NCI-H226 (cell line): ENCODE data around the gene CXCL1.
"Not testable (repeated sequence)": the region's sequence is repeated elsewhere in the genome, so short reads cannot be mapped to it uniquely, and the experiment has no call there.

Source experiments
- DNase-seq: peaks from one replicate; pipeline ENCODE4 v3.0.0-alpha.2; 2015

CXCL1 gene

DNA sequence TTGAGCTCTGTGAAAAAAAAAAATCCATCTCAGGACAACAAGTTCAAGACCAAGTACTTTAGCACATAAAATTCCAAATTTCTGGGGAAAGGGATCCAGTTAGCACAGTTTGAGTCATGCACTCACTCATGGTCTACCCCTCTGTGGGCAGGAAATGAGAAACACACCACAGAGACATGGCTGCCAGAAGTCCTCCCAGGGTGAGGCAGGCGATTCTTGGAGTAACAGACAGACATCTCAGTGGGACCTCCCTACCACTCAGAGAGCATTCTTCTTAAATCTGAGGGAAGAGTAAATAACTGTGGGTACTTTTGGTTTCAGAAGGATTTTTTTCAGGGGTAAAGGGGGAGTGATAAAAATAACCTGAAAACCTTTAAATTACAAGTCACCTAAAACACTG is 14.1 kb downstream of the CXCL1 start:
- peak; percentile 63 for DNase-seq

DNA sequence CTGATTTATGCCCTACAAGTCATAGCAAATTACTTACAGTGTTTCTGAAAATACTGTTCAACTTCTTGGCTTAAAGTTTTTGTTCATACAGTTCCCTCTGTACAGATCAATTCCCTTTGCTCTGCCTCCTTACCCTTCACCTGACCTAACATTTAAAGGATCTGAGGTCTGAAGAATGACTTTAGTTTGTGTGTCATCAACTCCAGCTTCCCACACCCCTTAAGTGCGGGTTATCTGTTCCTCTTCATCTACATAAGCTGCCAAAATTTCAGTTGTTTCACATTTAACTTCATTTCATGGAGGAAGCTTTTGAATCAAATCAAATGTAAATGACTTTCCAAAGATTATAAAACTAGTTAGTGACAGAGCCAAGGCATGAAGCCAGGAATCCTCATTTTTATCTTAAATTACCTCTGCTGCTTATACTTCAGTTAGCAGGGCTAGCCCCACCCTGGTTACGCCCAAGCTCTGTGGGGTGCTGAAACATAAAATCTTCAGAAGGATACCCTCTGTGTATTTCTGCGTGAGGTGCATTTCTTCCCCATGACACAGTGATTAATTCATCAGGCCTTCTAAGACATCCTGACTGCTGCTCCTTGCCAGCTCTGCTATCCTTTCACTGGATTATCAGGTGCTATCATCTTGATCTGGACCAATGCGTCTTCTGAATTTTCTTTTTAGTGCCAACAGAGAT is 16.5 kb downstream of the CXCL1 start:
- DNase-seq = peak; percentile 75

DNA sequence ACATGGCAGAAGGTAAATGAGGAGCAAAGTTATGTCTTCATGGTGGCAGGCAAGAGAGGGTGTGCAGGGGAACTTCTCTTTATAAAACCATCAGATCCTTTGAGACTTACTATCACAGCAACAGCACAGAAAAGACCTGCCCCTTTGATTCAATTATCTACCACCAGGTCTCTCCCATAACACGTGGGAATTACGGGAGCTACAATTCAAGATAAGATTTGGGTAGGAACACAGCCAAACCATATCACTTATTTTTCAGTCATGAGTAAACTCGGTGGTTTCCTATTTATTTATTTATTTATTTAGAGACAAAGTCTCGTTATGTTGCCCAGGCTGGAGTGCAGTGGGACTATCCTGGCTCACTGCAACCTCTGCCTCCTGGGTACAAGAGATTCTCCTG is 22.1 kb downstream of the CXCL1 start:
- DNase-seq = peak; percentile 70

DNA sequence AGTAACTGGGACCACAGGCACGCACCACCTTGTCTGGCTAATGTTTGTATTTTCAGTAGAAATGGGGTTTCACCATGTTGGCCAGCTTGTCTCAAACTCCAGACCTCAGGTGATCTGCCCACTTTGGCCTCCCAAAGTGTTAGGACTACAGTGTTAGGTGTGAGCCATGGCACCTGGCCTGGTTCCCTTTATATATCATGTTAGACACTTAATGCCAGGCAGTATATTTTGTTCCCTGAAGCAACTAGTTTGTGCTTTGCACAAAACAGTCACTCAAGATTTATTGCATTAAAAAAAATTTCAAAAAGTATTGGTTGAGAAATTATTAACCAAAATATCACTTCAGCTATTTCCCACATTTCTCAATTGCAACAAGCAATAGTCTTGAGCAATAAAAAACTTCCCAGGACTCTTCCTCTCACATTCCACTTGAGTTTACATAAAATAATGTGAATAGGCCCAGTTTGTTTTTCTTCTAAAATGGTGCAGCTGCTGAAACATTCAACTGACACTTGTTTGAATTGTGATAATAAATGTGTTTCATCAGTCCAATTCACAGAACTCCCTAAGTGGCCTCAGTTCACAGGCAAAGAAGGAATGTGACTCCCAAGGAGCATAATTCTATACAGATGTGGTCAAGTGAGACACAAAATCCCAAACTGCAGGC is 22.7 kb downstream of the CXCL1 start:
- peak; percentile 50 for DNase-seq

DNA sequence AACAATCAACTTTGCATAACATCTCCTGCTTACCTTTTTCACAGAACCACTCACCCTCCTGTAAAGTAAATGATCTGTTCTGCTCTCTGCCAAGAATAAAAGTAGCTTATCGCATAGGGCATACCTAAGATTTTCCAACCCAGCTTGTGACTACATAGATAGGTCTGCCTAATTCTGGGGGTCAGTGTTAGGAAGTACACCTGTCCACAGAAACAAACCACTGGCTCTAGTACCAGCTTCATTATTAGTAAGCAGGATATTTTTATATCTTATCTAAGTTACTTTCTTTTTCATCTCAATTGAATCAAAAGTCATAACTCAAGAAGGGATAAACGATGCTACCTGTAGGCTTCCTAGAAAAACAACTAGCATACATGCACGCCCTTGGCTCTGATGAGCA is 23.8 kb downstream of the CXCL1 start:
- no peak for DNase-seq

DNA sequence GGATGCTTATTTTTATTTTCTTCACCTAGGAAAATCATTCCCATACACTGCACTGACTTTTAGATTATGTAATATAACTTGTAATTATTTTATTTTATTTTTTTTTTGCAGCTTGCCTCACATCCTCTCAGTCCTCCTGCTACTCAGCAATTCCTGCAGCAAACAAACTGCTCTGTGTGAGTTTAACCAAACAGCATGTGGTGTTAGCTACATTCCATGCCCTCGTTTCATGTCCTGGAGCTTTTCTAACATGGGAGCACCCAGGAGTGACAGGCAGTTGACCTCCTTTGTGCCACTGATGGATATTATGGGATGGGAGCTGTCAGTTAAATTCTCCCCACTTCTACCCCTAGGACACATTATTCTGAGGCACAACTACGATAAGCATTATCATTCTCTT is 24.8 kb downstream of the CXCL1 start:
- DNase-seq = no peak

DNA sequence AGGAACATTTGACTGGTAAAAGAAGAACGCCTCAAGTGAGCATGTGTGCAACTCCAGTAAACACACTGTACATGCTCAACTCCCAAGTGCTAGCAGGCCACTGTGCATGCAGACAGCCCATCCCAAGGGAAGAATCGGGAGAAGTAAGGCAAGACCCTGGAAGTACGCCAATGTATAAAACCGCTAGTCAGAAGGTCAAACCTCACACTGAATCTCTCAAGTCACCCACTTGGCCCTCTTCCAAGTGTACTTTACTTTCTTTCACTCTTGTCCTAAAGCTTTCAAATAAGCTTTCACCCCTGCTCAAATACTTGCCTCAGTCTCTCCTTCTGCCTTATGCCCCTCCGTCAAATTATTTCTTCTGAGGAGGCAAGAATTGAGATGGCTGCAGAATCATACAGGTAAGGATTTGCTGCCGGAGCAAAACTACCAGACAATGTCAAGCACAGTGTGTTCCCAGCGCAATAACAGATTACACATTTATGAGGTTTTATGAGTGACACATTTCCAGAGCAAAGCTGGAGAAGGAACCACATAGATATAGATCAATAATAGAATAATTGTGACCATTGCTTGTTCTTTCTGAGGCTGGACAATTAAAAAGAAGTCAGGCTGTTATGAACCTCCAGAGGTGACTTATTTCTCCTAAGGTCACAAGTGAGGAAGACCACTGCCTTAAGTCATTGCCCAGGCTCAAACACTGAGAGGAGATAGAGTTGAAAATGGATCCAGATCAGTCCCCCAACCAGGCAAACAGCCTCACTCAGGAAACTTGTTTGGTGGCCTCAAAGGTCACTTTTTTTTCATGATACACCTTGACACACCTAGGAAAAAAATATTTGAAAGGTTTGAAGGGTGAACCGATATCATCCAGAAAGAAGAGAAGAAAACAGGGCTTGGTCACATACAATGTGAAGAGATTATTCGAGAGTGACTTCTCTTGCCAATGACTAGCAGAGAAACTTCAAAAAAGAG is 26.3 kb downstream of the CXCL1 start:
- DNase-seq = no peak

DNA sequence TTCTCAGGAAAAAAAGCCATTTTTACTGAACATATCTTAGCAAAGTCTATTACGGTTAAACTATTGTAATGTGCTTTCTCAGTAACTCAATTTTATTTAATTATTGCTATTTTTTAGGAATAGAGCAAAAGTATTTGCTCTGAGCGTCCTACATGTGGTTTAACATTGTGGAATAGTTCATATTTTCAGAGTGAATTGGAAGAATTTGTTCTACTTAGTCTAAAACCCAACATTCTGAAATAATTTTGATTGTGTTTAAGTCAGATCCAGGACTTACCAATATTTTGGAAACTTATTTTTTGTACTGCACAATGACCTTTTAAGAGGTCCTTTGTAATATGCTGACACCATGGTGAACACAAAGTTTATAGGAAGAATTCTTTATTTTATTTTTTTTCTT is 27.2 kb downstream of the CXCL1 start:
- DNase-seq = no peak

DNA sequence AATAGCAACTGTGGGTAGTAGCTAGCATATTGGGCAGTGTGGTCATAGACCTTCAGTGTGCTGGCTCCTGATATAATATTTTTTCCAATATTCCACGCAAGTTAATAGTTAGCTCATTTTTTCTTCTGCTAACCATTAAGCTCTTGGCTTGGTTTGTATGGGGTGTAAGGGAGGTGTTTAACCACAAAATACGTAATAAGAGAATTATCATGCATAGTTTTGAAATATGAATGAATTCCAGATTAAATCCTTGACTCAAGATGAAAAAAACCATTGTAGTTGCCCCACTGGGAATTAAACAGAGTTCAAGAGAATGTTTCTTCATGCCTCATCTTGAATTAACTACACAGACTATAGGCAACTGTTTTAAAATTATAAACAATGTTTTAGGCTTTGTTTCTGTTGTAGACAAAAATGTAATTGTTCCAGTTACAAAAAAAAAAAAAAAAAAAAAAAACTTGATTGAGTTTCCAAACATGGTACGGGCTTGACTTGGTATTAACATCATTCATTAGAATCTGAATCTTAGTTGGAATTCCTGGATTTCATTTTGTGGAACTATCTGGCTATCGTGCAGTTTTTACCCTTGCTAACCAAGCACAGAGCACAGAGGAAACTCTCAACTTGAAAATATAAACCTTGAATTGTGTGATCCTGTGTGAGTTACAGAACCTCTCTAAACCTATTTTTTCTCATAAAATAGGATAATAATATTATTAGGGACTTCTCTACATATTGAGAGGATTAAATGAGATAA is 28.4 kb downstream of the CXCL1 start:
- DNase-seq = peak; percentile 55

DNA sequence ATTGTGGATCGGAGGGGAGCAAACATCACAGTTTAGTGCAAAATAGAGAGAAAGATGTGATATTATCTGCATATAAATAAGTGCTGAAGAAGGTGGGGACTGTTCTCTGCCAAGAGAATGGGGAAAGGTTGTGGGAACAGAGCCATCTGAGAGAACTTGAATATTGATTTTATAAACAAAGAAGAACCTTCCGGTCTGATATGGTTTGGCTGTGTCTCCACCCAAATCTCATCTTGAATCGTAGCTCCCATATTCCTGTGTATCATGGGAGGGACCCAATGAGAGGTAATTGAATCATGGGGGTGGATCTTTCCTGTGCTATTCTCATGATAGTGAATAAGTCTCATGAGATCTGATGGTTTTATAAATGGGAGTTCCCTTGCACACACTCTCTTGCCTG is 30.1 kb downstream of the CXCL1 start:
- not testable (repeated sequence) for DNase-seq

DNA sequence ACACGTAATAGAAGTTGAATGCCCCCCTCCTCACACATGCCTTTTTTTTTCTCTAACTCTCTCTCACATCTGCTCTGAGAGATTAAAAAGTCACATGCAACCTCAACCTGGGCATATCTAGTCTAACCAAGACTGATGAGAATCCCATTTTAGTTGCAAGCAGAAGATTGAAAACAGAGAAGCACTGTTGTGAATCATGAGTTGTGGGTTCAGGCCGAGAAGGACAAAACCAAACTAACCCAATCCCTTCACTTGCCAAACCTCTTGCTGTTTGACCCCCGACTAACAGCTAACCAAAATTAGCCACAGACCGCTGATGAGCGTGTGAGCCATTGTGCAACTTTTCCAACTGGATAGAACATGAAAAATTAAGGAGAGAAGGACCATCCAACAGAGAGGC is 31.8 kb downstream of the CXCL1 start:
- DNase-seq = no peak

DNA sequence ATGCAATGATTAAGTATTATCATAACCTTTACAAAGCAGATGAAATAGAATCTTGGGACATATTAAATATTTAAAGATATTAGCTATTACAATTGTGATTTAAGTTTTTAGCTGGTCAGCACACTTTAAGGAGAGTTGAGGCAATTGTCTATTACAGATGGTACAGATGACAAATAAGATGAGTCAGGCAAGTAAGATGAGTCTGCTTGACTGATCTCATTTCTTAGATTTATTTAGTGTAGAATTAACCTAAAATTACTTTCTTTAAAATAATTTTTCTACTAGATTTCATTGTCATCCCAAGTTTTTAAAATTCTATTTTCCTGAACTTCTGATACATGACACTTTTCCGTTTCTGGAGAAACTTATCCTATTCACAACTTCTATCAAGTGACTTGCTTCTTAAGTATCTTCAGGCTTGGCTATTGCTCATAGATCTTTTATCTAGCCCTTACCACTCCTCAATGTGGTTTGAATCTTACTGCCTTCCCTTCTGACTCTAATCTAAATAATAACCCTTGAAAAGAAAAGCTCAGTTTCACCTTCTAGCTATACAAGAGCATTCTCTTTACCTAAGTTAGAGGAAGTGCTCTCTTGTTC is 32.9 kb downstream of the CXCL1 start:
- DNase-seq = peak; percentile 43

DNA sequence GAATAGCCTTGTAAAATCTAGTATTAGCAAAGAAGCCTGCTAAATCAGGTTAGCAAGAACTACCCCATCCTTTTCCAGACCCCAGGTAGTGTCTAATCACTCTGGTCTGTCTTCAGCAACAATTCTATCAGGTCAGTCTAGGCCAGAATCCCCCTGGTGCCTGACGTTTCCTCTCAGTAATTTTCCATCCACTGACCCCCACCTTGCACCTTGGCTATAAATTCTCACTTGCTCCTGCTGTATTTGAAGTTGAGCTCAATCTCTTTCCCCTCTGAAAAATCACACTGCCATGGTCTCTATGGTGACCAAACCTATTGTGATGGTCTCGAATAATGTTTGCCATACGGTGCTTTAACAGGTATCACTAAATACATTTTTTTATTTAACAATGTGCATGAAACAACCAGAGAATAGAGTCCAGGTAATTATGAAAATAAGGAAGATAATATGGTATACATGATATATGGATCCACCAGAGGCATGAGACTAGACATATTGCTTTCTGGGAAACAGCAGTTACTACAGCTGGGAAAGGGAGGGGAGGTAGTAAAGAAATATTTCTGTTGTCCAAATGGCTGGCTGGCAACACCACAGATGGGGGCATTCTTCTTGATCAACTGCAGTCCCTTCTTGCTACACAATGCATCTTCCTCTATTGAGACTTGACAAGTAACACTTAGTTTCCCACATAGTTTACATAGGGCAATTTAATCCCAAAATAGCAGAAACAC is 33.8 kb downstream of the CXCL1 start:
- no peak for DNase-seq

DNA sequence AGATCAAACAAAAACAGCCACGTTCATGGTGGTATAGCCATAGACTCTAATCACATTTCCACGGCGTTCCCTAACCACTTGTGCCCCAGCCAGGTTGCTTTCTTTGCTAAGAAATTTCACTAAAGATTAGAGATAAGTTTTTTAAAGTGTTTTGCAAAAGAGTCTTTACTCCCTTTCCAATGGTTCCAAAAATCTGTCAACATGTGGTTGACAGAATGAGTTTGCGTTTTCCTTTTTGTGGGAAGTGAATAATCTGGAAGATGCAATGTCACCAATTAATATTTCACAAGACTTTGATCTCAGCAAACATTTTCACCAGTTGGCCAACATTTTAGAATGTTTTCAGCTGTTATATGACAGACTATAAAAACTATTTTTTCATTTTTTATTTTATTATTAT is 35.3 kb downstream of the CXCL1 start:
- DNase-seq = peak; percentile 68

DNA sequence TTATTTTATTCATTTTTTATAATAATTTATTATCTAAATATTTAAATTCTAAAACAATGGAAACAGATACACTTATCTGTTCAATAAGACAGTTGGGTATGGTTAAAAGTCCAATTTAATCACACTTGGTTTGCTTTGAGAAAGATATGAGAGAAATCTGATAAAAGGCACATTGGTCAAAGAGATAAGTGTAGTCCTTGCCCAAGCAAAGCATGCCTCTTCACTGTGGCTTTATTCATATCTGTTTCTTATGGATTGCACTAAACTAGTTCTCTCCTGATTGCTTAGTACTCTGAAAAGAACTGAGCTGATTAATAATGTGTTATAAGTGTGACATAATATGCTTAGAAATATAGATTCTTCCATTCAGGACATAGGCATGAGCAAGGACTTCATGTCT is 39.8 kb downstream of the CXCL1 start:
- DNase-seq = no peak

DNA sequence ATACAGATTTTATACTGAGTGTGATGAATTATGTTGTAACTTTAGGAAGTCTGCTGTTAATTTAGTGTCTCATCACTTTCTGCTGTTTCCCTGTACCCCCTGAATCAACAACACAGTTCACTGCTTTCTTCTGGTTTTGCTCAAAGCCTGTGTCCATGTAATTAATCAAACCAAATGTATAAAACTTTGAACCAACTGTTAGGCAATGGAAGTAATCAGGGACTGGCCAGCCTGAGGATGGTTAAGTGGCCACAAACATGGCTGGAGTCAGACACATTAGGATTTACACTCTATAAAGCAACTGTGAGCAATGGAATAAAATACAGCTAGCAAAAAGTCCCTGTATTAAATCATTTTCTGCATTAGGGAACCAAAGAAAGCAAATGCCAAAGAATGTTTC is 42.6 kb downstream of the CXCL1 start:
- DNase-seq = no peak

DNA sequence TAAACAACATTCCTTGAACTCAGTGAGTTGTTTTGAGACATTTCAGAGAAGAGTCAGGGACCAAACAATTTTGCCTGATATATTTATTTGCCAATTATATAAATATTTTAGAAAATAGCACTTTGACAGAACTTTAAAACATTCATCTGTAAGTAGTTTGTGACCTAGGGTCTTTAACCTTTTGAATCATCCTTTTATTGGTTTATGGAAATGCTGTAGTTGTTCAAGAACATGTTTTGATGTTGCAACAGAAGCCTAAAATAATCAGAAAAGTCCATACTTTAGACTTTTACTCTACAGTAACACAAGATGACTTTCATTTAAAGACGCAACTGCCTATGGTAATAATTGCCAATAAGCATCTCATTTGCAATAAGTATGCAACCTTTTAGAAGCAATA is 43.0 kb downstream of the CXCL1 start:
- no peak for DNase-seq

DNA sequence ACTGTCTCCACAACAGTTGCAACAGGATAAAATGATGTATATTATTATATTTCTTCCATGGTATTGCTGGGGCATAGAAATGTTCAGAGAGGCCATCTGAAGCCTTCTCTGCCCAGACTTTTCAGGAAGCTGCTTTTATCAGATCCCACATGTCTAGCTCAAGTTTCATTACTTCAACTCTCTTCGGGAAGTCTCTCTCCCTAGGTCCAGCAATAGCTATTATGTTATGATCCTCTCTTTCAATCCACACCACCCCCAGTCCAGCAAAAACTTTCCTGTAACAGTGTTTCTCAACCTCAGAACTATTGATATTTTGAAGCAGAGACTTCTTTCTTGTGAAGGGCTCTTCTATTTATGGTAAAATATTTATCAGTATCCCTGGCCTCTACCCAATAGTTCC is 44.9 kb downstream of the CXCL1 start:
- DNase-seq = no peak

DNA sequence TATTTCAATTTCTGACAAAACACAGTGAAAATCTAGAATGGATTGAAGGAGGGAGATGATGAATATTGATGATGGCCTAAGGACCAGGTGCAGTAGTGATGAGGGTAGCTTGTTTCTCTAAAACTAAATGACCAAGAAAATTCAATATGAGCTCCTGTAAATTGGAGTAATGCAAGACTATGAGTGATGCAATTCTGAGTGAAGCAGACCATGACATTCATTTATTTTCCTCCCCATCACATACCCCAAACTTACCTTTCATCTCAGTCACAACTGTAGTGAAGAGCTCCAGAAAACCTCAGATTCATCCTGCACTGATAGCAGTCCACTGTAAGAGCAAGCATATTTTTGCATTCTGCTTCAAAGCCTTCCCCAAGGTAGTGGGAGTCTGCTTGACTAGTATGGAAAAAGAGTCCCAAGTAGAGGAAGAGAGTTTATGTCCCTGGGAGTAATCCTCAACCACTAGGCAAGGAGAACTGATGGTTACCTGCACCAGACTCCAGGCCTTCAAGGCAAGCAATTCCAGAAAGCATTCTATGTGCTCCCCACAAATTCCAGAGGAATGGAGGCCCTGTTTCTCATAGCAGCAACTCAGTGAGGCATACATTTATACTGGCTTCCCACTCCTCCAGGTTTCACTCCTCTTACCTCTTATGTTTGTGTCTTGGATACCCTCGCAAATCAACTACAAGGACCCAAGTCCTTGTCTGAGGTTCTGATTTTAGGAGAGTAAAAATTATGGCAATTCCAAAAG is 47.2 kb downstream of the CXCL1 start:
- no peak for DNase-seq

DNA sequence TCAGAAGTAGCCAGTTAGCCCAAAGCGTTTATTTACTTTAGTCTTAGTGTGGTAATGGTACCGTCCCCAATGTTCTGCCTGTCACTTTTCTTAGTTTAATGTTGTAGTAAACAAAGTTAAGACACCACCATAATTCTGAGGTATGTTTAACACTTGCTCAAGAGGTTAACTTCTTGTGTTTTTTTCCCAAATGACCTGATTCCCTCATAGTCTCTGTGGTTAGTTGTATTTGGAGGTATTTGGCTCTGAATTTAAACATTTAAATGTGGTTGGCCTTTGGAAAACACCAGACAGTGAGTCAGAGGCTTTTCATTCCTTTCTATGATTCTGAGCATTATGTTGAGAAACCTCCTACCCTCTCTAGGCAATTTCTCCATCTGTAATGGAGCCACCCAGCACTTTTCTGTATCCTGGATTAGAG is 47.9 kb downstream of the CXCL1 start:
- DNase-seq = peak; percentile 89

DNA sequence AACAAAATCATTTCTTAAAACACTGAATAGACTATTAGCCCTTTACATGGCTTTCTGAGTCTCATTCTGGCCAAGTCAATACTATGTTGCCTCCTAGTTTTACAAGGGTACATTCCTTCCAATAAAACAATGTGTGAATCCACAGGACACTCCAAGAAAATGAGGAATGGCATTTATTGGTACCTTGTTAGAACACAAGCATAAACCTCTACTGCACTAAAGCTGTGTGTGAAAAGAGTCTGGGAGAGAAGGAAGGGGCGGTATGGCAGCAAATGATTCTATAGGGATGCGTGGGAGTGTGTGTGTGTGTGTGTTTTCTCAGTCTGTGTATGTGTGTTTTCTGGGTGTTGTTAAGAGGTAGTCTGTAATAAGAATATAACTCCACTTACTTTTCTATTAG is 48.9 kb downstream of the CXCL1 start:
- DNase-seq = no peak
